Fibroblast of peridontal ligament (primary cell): Measurements from ENCODE around the gene RPL32.
A peak's percentile ranks its signal among the peaks of the same experiment; 100 is the strongest.
"Not testable (repeated sequence)": the region's sequence is repeated elsewhere in the genome, so short reads cannot be mapped to it uniquely, and the experiment has no call there.

Experiments
- DNase-seq: peaks from one replicate; pipeline ENCODE4 v3.0.0-alpha.2; 2010; ENCODE audit errors: extremely low read depth

The RPL32 gene

GRCh38 chr3:12810013-12810780 lies 31.2 kb downstream of the RPL32 start:
- DNase-seq = peak; percentile 86

- DNase-seq = no peak
Observed at GRCh38 chr3:12809435-12809834, 31.9 kb downstream of the RPL32 start.

- DNase-seq = no peak
Observed at GRCh38 chr3:12809001-12809400, 32.4 kb downstream of the RPL32 start.

GRCh38 chr3:12808587-12808986 lies 32.8 kb downstream of the RPL32 start:
- no peak for DNase-seq

GRCh38 chr3:12807601-12808359 lies 33.6 kb downstream of the RPL32 start:
- no peak for DNase-seq

GRCh38 chr3:12807066-12807465 lies 34.3 kb downstream of the RPL32 start:
- DNase-seq = no peak

GRCh38 chr3:12803371-12803770 lies 38.0 kb downstream of the RPL32 start:
- DNase-seq = no peak

GRCh38 chr3:12799525-12800440 lies 41.6 kb downstream of the RPL32 start:
- DNase-seq = no peak

GRCh38 chr3:12798559-12799179 lies 42.7 kb downstream of the RPL32 start:
- no peak for DNase-seq

GRCh38 chr3:12797892-12798558 lies 43.3 kb downstream of the RPL32 start:
- no peak for DNase-seq

- DNase-seq = no peak
Observed at GRCh38 chr3:12797124-12797891, 44.1 kb downstream of the RPL32 start.

- DNase-seq = peak; percentile 48
Observed at GRCh38 chr3:12796171-12797123, 44.9 kb downstream of the RPL32 start, which contains the start of gene CAND2. CAND2 (plus strand) TSS chr3:12796680; CDS start chr3:12796721, 41 bp downstream.

- no peak for DNase-seq
Observed at GRCh38 chr3:12793701-12794100, 47.7 kb downstream of the RPL32 start.

- no peak for DNase-seq
Observed at GRCh38 chr3:12791430-12791829, 49.9 kb downstream of the RPL32 start.

GRCh38 chr3:12787967-12788690 lies 53.2 kb downstream of the RPL32 start:
- DNase-seq = not testable (repeated sequence)

- DNase-seq = peak; percentile 46
Observed at GRCh38 chr3:12787346-12787745, 54.0 kb downstream of the RPL32 start.

GRCh38 chr3:12785096-12785495 lies 56.3 kb downstream of the RPL32 start:
- DNase-seq = no peak
